OCI-M2 (cell line): Measurements from ENCODE around the gene ASPSCR1.
"Not testable (repeated sequence)": the region's sequence is repeated elsewhere in the genome, so short reads cannot be mapped to it uniquely, and the experiment has no call there.

ENCODE experiments used
- DNase-seq: peaks from one replicate; lab custom pipeline; 2025; ENCODE audit not compliant: unreplicated experiment; lab: John Stamatoyannopoulos, UW

The ASPSCR1 gene

DNA sequence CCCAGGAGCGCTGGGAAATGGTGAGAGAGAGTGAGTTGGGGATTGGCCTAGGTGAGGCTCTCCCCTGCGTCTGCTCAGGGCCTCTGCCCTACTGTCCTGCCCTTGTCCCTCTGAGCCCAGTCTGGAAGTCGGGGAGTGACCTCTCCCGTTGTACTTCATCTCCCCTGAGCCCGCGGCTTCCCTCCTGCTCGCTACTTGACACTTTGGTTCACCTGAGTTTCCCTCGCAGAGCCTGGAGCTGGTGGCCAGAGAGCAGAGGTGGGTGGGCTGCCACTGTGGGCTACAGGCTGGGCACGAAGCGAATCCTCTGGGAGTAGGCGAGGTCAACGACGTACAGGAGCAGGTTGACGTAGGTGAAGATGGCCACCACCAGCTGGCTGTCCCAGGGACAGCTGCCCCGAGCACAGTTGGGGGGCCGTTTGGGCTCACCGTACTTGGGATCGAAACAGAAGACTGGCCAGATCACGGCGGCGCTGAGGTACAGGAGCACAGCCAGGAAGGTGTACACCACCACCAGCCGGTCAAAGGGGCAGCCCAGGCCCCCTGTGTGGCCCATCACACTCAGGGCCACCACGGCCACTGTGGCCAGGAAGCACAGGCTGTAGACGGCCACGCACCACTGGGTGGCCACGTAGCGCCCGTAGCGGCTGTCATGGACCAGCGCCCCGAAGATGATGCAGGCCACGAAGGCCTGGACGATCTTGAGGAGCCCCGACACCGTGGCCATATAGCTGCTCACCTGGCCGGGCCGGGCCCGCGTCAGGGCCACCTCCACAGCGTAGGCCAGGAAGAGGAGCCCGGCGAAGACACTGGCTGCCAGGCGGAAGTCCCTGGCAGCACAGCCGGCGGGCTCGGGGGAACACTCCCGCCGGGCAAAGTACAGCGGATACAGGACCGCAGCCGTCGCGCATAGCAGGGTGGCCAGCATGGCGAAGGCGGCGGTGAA lies 36.6 kb upstream of the ASPSCR1 start:
- DNase-seq: no peak

DNA sequence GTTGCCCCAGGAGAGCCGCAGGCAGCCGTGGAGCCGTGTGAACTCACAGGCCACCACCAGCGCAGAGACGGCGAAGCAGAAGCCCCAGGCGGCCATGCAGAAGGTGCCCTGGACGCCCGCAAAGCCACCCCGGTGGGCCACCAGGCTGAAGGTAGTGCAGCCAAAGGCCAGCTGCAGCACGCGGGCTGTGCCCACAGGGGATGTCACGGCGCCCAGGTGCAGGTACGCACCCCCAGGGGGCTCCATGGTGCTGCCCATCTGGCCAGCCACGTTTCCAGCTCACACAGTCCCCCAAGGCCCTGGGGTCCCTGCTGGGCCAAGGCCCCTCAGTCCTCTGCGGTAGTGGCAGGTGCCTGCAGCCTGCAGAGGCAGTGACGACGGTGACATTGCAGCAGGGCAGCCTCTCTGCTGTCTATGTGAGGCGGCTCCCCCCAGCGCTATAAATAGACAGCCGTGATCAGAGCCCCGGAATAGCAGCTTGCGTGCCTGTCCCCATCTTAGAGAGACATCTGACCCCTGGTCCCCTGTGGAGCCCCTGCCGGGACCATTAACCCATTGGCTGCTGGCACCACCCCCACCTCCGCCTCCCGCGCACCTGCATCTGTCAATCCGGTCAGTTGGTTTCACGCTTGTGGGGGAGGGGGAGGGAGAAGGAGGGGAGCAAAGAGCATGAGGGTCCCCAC lies 35.8 kb upstream of the ASPSCR1 start:
- DNase-seq: no peak

DNA sequence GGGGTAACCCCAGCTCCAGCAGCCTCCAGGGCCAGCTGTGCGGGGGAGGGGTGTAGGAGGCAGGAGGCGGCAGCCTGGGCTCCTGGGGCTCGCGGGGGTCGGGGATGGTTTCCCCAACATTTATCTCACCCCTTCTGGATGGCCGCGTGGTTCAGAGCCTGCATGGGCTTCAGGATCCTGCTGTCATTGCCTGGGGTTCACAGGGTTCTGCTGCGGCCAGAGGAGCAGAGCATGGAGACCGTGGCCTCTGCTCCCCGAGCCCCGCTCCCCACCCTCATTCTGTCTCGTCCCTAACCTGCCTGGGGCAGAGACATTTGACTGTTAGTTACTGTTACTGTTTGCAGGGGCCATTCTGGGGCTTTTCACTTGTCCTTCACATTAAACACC lies 35.3 kb upstream of the ASPSCR1 start:
- DNase-seq: no peak

DNA sequence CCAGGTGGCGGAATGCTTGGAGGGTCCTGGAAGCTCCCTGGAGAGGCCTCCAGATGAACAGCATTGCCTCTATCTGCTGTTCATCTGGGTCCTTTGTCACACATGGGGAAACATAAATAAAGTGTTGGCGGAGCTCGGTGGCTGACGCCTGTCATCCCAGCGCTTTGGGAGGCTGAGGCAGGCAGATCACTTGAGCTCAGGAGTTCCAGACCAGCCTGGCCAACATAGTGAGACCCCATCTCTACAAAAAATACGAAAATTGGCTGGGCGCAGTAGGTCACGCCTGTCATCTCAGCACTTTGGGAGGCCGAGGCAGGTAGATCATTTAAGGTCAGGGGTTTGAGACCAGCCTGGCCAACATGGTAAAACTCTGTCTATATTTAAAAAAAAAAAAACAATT lies 32.6 kb upstream of the ASPSCR1 start:
- DNase-seq: no peak

DNA sequence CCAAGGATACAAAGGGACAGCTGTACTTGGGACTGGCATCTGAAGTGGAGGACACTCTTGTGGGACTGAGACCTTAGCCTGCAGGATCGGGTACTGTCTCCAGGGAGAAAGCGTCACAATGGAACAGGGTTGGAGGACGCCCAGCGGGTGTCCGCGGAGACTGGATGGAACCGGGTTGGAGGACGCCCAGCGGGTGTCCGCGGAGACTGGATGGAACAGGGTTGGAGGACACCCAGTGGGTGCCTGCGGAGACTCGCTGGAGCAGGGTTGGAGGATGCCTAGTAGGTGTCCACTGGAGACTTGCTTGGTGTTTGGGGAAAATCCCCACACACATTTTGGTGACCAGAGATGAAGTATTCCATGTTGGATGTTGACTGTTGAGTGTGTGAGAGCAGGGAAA lies 30.2 kb upstream of the ASPSCR1 start, which contains the start of gene MYADML2:
Gene MYADML2, minus strand, starts transcription at position 45 of the 400 bp plus-strand sequence. CDS start 5,492 bp downstream, outside the sequence.
- no peak for DNase-seq

DNA sequence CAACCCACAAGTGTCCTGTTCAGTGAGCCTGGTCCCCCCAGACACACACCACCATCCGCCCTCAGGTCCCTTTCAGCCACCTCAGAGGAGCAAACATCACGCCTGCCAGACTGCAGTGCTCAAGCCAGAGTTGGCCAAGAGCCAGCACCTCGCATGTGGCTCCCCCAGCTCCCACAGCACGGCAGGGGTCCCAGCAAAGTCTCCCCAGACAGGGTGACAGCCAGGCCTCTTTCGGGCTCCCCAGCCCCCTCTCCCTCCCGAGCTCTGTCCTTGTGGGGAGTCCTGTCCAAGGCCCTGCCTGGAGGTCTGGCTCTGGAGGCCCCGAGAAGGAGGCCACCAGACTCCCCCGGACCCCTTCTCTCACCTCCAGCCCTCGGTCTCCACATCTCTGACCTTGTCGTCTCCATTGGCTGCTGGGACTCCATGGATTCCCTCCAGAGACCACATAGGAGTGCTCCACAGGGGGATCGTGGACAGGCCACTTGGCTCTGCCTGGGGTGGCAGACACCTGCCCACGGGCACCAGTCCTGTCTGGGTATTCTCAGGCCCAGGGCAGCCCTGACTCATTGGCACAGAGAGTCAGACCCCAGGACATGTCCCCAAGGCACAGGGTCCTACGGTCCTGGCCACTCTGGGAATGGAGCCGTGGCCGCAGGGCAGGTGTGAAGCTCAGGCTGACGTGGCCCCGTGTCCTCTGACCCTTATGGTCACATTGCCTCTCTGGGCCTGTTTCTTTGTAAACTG lies 28.6 kb upstream of the ASPSCR1 start:
- no peak for DNase-seq

DNA sequence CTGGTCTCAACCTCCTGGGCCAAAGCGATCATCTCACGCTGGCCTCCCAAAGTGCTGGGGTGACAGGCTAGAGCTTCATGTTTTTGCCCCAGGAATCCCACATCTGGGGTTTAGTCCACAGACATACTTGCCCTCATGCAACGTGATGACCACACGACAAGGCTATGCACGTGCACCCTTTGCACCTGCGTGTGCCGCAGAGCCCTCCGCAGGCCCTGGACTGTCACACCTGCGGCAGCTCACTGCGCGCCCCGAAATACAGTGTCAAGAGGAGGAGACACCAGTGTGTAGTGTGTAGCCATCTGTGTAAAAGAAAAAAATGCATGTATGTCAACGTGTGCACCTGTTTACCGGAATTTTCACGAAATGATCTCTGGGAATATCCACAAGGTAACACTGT lies 26.9 kb upstream of the ASPSCR1 start:
- DNase-seq: no peak

DNA sequence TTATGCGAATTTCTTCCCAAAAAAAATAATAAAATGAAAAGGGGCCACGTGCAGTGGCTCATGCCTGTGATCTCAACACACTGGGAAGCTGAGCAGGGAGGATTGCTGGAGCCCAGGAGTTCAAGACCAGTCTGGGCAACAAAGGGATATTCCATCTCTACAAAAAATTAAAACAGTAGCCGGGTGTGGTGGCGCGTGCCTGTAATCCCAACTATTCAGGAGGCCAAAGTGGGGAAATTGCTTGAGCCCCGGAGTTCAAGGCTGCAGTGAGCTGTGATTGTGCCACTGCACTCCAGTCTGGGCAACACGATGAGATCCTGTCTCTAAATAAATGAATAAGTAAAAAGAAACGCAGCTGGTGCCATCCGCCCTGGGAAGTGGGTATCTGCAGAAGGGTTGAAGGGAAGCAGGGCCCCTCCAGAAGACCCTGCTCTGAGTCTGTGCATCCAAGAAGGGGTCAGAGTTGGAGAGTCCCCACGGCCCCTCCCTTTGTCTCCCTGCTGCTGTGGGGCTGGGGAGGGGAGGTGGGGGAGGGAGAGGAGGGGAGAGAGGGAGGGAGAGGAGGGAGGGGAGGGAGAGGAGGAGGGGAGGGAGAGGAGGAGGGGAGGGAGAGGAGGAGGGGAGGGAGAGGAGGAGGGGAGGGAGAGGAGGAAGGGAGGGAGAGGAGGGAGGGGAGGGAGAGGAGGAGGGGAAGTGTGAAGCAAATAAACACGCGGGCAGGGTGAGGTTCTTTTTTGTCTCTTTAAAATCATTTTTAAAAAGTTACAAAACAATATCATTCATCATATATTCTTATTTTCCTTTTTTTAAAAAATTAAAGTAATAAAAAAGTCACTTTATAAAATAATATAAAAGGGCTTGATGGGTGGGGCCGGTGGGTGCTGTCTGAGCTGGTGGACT lies 25.4 kb upstream of the ASPSCR1 start:
- DNase-seq: no peak

DNA sequence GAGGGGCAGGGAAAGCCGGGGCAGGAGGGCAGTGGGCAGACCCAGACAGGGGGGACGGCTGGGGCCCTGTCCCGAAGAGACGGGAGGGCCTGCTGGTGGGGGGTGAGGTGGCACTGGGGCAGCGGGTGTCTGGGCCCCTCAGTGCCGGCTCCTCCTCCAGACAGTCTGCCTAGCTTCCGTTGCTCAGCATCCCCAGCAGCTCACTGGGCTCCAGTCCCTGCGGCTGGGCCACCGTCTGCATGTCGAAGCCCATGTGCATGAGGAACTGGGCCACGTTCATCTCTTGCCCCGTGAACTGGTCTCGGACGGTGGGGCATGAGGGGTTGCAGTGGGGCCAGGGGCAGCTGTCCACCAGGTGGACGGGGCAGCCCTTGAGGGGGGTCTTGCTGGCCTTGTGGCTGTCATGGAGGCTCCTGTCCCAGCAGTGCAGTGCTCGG lies 24.6 kb upstream of the ASPSCR1 start:
- no peak for DNase-seq

DNA sequence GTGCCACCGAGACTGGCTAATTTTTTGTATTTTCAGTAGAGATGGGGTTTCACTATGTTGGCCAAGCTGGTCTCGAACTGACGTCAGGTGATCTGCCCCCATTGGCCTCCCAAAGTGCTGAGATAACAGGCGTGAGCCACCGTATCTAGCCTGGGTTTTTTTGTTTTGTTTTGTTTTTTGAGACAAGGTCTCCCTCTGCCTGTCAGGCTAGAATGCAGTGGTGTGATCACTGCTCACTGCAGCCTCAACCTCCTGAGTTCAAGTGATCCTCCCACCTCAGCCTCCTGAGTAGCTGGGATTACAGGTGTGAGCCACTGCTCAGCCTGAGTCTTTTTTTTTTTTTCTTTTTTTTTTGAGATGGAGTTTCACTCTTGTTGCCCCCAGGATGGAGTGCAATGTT lies 24.0 kb upstream of the ASPSCR1 start:
- DNase-seq: not testable (repeated sequence)

DNA sequence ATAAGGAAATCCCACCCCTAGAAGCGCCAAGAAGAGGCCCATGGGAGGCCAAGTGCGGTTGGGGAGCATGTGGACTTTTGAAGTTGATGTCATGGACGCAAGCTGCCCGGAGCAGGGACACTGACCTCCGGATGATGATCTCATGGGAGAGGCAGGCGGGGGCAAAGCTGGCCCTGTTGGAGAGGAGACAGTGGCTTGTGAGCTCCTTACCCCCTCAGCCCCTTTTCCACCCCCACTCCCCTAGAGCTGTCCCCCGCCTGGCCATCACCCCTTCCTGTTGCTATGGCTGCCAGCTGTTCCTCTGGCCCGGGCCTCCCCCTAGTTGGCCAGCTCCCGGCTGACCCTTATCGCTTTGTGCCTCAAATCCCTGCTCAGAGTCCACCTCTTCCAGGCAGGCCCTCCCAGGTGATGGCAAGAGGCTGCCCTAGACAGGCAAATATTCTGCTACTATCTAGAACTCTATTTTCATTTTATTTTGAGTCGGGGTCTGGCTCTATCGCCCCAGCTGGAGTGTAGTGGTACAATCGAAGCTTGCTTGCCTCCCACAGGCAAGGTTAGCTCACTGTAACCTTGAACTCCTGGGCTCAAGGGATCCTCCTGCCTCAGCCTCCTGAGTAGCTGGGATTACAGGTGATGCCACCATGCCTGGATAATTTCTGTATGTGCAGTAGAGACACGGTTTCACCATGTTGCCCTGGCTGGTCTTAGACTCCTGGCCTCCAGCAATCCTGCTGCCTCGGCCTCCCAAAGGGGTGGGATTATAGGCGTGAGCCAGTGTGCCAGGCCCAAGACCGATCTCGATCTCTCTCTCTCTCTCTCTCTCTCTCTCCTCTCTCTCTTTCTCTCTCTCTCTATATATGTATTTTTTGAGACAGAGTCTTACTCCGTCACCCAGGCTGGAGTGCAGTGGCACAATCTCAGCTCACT lies 23.0 kb upstream of the ASPSCR1 start:
- DNase-seq: no peak

DNA sequence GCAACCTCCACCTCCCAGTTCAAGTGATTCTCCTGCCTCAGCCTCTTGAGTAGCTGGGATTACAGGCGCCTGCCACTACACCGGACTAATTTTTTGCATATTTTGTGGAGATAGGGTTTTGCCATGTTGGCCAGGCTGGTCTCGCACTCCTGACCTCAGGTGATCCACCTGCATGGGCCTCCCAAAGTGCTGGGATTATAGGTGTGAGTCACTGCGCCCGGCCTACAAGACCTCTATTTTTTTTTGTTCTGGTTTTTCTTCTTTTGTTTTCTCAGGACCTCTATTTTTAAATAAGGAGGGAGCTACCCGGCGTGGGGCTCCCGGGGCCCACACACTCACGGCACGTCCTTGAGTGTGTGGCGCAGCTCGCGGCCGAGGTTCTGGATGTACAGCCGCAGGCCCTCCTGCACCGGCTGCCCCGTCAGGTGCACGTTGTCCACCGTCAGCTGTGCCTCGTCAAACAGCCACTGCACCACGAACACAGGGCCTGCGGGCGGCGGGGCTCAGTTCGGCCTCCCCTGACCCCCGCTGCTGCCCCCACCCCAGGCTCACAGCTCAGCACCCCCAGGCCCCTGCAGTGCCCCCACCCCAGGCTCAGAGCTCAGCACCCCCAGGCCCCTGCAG lies 22.3 kb upstream of the ASPSCR1 start:
- DNase-seq: no peak

DNA sequence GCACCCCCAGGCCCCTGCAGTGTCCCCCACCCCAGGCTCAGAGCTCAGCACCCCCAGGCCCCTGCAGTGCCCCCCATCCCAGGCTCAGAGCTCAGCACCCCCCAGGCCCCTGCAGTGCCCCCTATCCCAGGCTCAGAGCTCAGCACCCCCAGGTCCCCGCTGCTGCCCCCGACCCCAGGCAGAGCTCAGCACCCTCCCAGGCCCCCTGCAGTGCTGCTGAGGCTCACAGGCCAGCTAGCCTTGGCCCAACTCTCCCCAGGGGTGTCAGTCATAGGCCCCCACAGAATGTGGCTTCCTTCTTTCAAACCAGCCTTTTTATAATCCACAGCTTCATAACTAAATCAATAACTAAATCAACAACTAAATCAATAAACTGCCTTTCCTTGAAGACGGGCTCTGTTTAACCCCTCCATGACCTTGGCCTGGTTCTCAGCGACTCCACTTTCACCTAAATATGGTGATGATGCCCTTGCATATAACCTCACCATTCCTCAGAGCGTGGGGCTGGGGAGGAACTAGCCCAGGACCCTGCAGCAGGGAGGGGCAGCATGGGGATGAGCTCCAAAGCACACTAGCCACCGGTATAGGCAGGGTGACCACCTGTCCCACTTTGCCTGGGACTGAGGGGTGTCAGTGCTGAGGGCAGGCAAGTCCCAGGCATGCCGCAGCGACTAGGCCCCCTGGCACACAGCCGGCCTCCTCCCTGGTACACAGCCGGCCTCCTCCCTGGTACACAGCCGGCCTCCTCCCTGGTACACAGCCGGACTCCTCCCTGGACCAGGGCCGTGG lies 21.5 kb upstream of the ASPSCR1 start:
- DNase-seq: no peak

DNA sequence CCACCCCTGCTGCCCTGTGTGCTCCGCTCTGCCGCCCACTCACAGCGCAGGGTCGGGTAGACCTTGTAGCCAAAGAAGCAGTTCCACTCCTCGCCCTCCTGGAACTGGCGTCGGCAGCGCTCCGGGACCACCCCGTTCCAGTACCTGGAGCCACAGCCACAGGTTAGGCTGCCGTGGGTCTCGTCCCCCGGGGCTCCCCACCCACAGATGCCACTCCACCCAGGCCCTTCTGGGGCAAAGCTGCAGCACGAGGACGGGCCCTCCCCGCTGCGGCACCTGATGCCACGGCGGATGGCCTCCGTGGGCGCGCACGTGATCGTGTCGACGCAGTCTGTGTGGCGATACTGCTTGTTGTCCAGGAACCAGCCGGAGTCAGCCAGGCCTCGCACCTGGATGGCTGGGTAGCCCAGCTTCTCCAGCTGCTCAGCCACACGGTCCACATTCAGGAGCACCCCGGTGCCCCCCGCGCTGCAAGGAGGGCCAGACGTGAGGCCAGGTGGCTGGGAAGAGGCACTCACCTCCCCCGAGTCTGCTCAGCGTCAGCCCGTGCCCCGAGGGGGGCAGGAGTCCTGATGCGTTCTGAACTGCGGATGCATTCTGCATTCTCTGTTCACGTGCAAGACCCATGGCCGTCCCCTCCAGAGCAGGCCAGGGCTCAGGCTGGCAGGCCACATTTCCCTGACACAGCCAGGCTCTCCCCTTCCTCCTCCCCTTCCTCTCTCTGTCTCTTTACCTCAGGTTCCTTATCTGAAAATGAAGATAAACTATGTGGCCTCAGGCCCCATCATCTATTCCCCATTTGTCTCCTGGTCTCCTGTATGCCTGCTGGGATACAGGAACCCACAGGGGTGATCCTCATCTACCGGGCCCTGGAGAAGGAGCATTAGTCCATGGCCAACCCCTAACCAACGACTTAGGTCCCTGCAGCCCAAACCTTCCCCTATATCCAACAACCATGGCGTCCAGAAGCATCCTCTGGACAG lies 20.5 kb upstream of the ASPSCR1 start:
- DNase-seq: no peak

DNA sequence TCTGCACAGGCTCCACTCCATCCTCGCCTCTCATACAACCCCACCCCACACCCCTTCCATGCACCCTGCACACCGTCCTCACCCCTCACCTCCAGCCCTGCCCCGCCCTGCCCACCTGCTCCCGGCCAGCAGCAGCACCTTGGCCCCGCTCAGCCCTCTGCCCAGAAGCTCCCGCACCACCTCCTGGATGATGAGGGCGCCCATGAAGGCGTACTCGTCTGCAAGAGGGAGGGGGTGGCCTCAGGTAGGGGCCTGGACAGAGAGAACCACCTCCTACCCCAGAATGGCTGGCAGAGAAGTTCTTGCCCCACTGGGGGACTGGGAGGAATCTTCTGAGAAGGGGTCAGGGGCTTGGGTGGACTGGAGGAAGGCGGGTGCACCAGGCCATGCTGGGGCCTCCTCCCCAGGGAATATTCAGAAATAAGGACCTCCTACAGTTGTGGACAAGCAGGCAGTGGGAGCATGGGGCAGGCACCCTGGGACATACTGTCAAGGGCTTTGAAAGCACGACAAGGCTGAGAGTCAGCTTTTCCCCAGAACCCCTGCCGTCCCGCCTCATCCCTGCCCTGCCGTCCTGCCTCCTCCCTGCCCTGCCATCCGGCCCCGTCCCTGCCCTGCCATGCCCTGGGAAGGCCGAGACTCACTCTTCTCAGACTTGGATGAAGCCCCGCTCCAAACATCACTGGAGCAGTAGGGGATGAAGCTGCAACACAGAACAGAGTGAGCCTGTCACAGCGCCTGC lies 19.6 kb upstream of the ASPSCR1 start:
- DNase-seq: no peak

DNA sequence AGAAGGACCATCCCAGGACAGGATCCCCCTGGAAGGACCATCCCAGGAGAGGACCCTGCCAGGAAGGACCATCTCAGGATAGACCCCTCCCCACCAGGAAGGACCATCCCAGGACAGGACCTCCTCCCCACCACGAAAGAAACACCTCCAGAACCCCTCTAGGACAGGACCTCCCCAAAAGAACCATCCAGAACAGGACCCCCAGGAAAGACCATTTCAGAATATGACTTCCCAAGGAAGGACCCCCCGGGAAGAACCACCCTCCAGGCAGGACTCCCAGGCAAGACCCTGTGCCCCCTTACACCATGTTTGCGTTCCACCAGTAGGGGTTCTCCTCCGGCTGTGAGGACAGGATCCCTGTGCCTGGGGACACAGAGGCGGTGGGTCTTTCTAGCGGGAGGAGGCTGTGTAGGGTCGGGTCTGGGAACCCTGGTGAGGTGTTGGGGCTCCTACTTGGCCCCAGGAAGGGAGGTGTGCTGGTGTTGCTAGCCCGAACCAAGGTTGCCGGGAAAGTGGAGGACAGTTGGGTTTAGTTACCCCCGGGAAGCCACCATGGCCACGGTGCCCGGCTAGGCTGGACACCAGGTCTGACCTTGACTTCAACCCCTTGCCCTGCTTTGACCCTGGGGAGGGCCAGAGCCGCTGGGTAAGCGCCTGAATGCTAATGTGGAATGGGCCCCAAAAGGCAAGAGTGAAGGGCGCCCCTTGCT lies 18.6 kb upstream of the ASPSCR1 start:
- no peak for DNase-seq
